ENCODE data around the gene GHR. TPM values are rescaled to one million over a fixed set of nuclear protein-coding genes. Genes with fewer than 3 reads are reported as not detected.

Gene GHR
- total RNA-seq, 3 donors from 2014 or later (not counting 1 experiment from before 2014, with no cell fraction given): not detected

DNA sequence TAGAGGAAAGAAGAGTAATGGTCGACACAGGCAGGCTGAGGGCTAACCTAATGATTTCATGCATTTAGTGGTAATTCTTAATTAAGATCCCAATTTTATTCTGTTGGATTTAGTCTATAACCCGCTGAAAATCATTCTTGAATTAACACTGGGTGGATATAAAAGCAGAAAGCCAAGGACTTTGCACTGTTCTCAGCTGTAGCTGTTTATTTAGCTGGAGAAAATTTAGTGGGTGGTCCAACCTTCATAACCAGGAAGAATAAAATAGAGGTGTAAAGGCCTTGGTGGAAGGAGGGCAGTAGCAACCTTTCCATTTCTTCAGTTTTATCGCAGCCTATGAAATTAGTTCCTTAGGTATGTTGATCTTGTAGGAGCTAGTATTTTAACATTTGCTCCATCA, 92.3 kb downstream of the GHR start:
- no peaks in the 10 kb centered on the region for H3K36me3 ChIP-seq (ENCODE audit: control insufficient read depth, insufficient read depth, low read length)
- no peak overlapping the region for H3K4me3 ChIP-seq (ENCODE audit: low read length)
- no peak for DNase-seq
- H3K27me3 ChIP-seq (ENCODE audit: control insufficient read depth, insufficient read depth, low read length): no peaks in the 10 kb centered on the region
- H3K9me3 ChIP-seq (ENCODE audit: control insufficient read depth, insufficient read depth, low read length): no peaks in the 10 kb centered on the region
- Mint-ChIP-seq H3K4me1 (no peaks in the 10 kb centered on the region), H3K36me3 (no peaks in the 10 kb centered on the region), H3K4me3 (no peak overlapping the region), H3K9me3 (no peaks in the 10 kb centered on the region), H3K27me3 (ENCODE audit: low read depth in 2 of 2) (peaks cover 0 to 2% of the 10 kb centered on the region in 2 donors), H3K27ac (no peak overlapping the region)
- intact Hi-C loops (cut with micrococcal nuclease): no loop called here
- 85% methylated on average over 3 of the region's 3 CpGs for WGBS (ENCODE audit: insufficient coverage)
- TF ChIP-seq, protein P1, sequence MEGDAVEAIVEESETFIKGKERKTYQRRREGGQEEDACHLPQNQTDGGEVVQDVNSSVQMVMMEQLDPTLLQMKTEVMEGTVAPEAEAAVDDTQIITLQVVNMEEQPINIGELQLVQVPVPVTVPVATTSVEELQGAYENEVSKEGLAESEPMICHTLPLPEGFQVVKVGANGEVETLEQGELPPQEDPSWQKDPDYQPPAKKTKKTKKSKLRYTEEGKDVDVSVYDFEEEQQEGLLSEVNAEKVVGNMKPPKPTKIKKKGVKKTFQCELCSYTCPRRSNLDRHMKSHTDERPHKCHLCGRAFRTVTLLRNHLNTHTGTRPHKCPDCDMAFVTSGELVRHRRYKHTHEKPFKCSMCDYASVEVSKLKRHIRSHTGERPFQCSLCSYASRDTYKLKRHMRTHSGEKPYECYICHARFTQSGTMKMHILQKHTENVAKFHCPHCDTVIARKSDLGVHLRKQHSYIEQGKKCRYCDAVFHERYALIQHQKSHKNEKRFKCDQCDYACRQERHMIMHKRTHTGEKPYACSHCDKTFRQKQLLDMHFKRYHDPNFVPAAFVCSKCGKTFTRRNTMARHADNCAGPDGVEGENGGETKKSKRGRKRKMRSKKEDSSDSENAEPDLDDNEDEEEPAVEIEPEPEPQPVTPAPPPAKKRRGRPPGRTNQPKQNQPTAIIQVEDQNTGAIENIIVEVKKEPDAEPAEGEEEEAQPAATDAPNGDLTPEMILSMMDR (IDR thresholded peaks at IDR 0.05): no peak
- no peak for ATAC-seq
- no peaks in the 10 kb centered on the region for H3K4me1 ChIP-seq (ENCODE audit: control insufficient read depth, insufficient read depth, low read length)
- no peak overlapping the region for H3K27ac ChIP-seq (ENCODE audit: low read length)

DNA sequence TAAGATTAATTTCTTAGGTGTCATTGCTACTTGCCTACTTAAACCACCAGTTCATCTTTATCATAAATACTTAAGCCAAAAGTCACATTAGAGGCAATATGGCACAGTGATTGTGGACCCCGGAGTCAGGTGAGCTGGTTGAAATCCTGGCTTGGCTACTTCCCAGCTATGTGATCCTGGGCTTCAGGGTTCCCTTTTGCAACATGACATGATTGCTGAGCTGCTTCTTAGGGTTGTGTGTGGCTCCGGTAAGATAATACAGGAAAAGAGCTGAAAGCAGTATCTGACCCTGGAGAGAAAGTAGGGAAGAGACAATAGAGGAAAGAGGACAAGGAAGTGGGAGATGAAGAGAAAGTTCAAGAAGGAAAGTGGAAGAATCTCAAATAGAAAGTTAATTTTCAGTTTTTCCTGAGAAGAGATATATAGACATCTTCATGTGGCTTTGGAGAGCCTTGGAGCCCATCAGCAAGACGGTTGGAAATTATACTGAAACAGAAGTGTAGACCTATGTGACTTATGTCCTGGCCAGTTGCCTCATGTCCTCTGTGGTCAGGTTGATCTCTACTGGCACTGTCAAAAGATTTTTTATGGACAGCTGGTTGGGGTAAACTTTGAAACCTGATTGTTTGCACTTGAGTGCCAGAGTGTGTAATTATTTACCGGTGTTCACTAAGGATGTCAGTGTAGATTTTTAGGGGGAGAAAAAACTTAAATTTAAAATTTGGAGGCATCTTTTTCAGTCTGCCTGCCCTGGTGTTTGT, 93.2 kb downstream of the GHR start:
- Mint-ChIP-seq H3K27ac (no peak overlapping the region), H3K36me3 (no peaks in the 10 kb centered on the region), H3K4me3 (no peak overlapping the region), H3K9me3 (no peaks in the 10 kb centered on the region), H3K27me3 (ENCODE audit: low read depth in 2 of 2) (peaks cover 0 to 2% of the 10 kb centered on the region in 2 donors), H3K4me1 (no peaks in the 10 kb centered on the region)
- intact Hi-C loops (cut with micrococcal nuclease): no loop called here
- H3K27me3 ChIP-seq (ENCODE audit: control insufficient read depth, insufficient read depth, low read length): no peaks in the 10 kb centered on the region
- TF ChIP-seq, protein P1 (IDR thresholded peaks at IDR 0.05): no peak
- no peaks in the 10 kb centered on the region for H3K36me3 ChIP-seq (ENCODE audit: control insufficient read depth, insufficient read depth, low read length)
- H3K27ac ChIP-seq (ENCODE audit: low read length): no peak overlapping the region
- ATAC-seq (no peak), DNase-seq (no peak)
- H3K4me3 ChIP-seq (ENCODE audit: low read length): no peak overlapping the region
- no peaks in the 10 kb centered on the region for H3K9me3 ChIP-seq (ENCODE audit: control insufficient read depth, insufficient read depth, low read length)
- no peaks in the 10 kb centered on the region for H3K4me1 ChIP-seq (ENCODE audit: control insufficient read depth, insufficient read depth, low read length)
- whole genome bisulfite sequencing (ENCODE audit: insufficient coverage): 91% methylated on average over 4 of the region's 4 CpGs

DNA sequence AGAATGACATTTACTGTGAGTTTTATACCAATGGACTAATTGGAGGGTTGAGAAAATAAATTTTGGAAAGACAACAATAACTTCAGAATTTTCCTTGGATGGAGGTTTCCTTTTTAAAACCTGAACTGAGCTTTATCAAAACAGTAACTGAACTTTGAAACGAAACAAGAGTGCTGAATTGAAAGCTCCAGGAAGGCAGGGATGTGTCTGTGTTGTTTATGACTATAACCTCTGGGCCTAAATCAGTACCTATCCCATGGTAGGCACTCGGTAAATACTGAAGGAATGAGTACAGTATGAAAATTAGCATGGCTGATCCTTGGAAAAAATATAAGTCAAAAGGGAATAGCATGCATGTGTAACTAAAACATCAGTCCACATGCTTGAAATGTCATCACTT, 93.9 kb downstream of the GHR start:
- WGBS (ENCODE audit: insufficient coverage): 78% methylated on average over 2 of the region's 2 CpGs
- Histone ChIP-seq H3K9me3 (ENCODE audit: control insufficient read depth, insufficient read depth, low read length) (no peaks in the 10 kb centered on the region), H3K4me1 (ENCODE audit: control insufficient read depth, insufficient read depth, low read length) (no peaks in the 10 kb centered on the region), H3K27me3 (ENCODE audit: control insufficient read depth, insufficient read depth, low read length) (no peaks in the 10 kb centered on the region), H3K4me3 (ENCODE audit: low read length) (no peak overlapping the region), H3K36me3 (ENCODE audit: control insufficient read depth, insufficient read depth, low read length) (no peaks in the 10 kb centered on the region), H3K27ac (ENCODE audit: low read length) (no peak overlapping the region)
- ATAC-seq (no peak), DNase-seq (no peak)
- Mint-ChIP-seq H3K27me3 (ENCODE audit: low read depth in 2 of 2) (no peaks in the 10 kb centered on the region), H3K4me3 (no peak overlapping the region), H3K9me3 (no peaks in the 10 kb centered on the region), H3K27ac (no peak overlapping the region), H3K4me1 (no peaks in the 10 kb centered on the region), H3K36me3 (no peaks in the 10 kb centered on the region)
- TF ChIP-seq, protein P1 (IDR thresholded peaks at IDR 0.05): no peak
- intact Hi-C loops (cut with micrococcal nuclease): no loop called here
